Measurements from ENCODE around the gene ITGB3BP.
"Not testable (repeated sequence)": the region's sequence is repeated elsewhere in the genome, so short reads cannot be mapped to it uniquely, and the experiment has no call there.

The ITGB3BP gene

GRCh38 chr1:63509718-63510117 is 13.3 kb downstream of the ITGB3BP start:
- H3K4me1 ChIP-seq (ENCODE audit: control insufficient read depth, insufficient read depth, low read length), result no peaks in the 10 kb centered on the region
- no peak overlapping the region for H3K9ac ChIP-seq (ENCODE audit: low read length)
- H3K27ac ChIP-seq (ENCODE audit: low read depth, low read length), result no peak overlapping the region
- no peaks in the 10 kb centered on the region for H3K9me3 ChIP-seq (ENCODE audit: control insufficient read depth, insufficient read depth, low read depth, low read length)
- H3K27me3 ChIP-seq (ENCODE audit: control insufficient read depth, insufficient read depth, low read length), result no peaks in the 10 kb centered on the region
- no peak overlapping the region for H3K4me3 ChIP-seq (ENCODE audit: low read depth, low read length)
- peaks cover 21% of the 10 kb centered on the region for H3K36me3 ChIP-seq (ENCODE audit: control insufficient read depth, insufficient read depth, low read length)

GRCh38 chr1:63506782-63507181 is 16.2 kb downstream of the ITGB3BP start:
- H3K9me3 ChIP-seq (ENCODE audit: control insufficient read depth, insufficient read depth, low read depth, low read length), result no peaks in the 10 kb centered on the region
- H3K4me1 ChIP-seq (ENCODE audit: control insufficient read depth, insufficient read depth, low read length), result no peaks in the 10 kb centered on the region
- H3K27me3 ChIP-seq (ENCODE audit: control insufficient read depth, insufficient read depth, low read length), result no peaks in the 10 kb centered on the region
- no peak overlapping the region for H3K4me3 ChIP-seq (ENCODE audit: low read depth, low read length)
- H3K27ac ChIP-seq (ENCODE audit: low read depth, low read length), result no peak overlapping the region
- H3K36me3 ChIP-seq (ENCODE audit: control insufficient read depth, insufficient read depth, low read length), result peaks cover 21% of the 10 kb centered on the region
- H3K9ac ChIP-seq (ENCODE audit: low read length), result no peak overlapping the region

- Histone ChIP-seq H3K9me3 (ENCODE audit: control insufficient read depth, insufficient read depth, low read depth, low read length) (no peaks in the 10 kb centered on the region), H3K36me3 (ENCODE audit: control insufficient read depth, insufficient read depth, low read length) (peaks cover under 1% of the 10 kb centered on the region; the same call in 1 of the 2 replicates), H3K4me3 (ENCODE audit: low read depth, low read length) (no peak overlapping the region), H3K4me1 (ENCODE audit: control insufficient read depth, insufficient read depth, low read length) (no peaks in the 10 kb centered on the region), H3K27me3 (ENCODE audit: control insufficient read depth, insufficient read depth, low read length) (no peaks in the 10 kb centered on the region), H3K9ac (ENCODE audit: low read length) (no peak overlapping the region), H3K27ac (ENCODE audit: low read depth, low read length) (no peak overlapping the region)
These were observed 21.8 kb downstream of the ITGB3BP start for GRCh38 chr1:63501256-63501655.

- no peaks in the 10 kb centered on the region; the same call in 1 of the 2 replicates for H3K36me3 ChIP-seq (ENCODE audit: control insufficient read depth, insufficient read depth, low read length)
- no peaks in the 10 kb centered on the region for H3K4me1 ChIP-seq (ENCODE audit: control insufficient read depth, insufficient read depth, low read length)
- no peak overlapping the region for H3K4me3 ChIP-seq (ENCODE audit: low read depth, low read length)
- no peaks in the 10 kb centered on the region for H3K27me3 ChIP-seq (ENCODE audit: control insufficient read depth, insufficient read depth, low read length)
- no peak overlapping the region for H3K27ac ChIP-seq (ENCODE audit: low read depth, low read length)
- no peaks in the 10 kb centered on the region for H3K9me3 ChIP-seq (ENCODE audit: control insufficient read depth, insufficient read depth, low read depth, low read length)
- H3K9ac ChIP-seq (ENCODE audit: low read length), result no peak overlapping the region
These were observed 24.9 kb downstream of the ITGB3BP start for GRCh38 chr1:63498106-63498505.

- no peaks in the 10 kb centered on the region for H3K4me1 ChIP-seq (ENCODE audit: control insufficient read depth, insufficient read depth, low read length)
These were observed 25.4 kb downstream of the ITGB3BP start for GRCh38 chr1:63497577-63497976.

GRCh38 chr1:63487336-63488065 is 35.5 kb downstream of the ITGB3BP start:
- Histone ChIP-seq H3K27me3 (ENCODE audit: control insufficient read depth, insufficient read depth, low read length) (no peaks in the 10 kb centered on the region), H3K4me3 (ENCODE audit: low read depth, low read length) (no peak overlapping the region), H3K9ac (ENCODE audit: low read length) (no peak overlapping the region), H3K27ac (ENCODE audit: low read depth, low read length) (no peak overlapping the region), H3K36me3 (ENCODE audit: control insufficient read depth, insufficient read depth, low read length) (no peaks in the 10 kb centered on the region), H3K9me3 (ENCODE audit: control insufficient read depth, insufficient read depth, low read depth, low read length) (no peaks in the 10 kb centered on the region), H3K4me1 (ENCODE audit: control insufficient read depth, insufficient read depth, low read length) (no peaks in the 10 kb centered on the region)

More at GRCh38 chr1:63497577-63497976, 25.4 kb downstream of the ITGB3BP start:
- Histone ChIP-seq H3K27ac (ENCODE audit: low read depth, low read length) (no peak overlapping the region), H3K36me3 (ENCODE audit: control insufficient read depth, insufficient read depth, low read length) (no peaks in the 10 kb centered on the region; the same call in 1 of the 2 replicates), H3K9me3 (ENCODE audit: control insufficient read depth, insufficient read depth, low read depth, low read length) (no peaks in the 10 kb centered on the region), H3K27me3 (ENCODE audit: control insufficient read depth, insufficient read depth, low read length) (no peaks in the 10 kb centered on the region), H3K4me3 (ENCODE audit: low read depth, low read length) (no peak overlapping the region), H3K9ac (ENCODE audit: low read length) (no peak overlapping the region)

- Histone ChIP-seq H3K4me3 (ENCODE audit: low read depth, low read length) (no peak overlapping the region), H3K27me3 (ENCODE audit: control insufficient read depth, insufficient read depth, low read length) (no peaks in the 10 kb centered on the region), H3K36me3 (ENCODE audit: control insufficient read depth, insufficient read depth, low read length) (no peaks in the 10 kb centered on the region), H3K9ac (ENCODE audit: low read length) (no peak overlapping the region), H3K9me3 (ENCODE audit: control insufficient read depth, insufficient read depth, low read depth, low read length) (no peaks in the 10 kb centered on the region), H3K4me1 (ENCODE audit: control insufficient read depth, insufficient read depth, low read length) (no peaks in the 10 kb centered on the region), H3K27ac (ENCODE audit: low read depth, low read length) (no peak overlapping the region)
These were observed 36.4 kb downstream of the ITGB3BP start for GRCh38 chr1:63486629-63487028.

GRCh38 chr1:63480057-63480456 is 43.0 kb downstream of the ITGB3BP start:
- H3K27me3 ChIP-seq (ENCODE audit: control insufficient read depth, insufficient read depth, low read length), result no peaks in the 10 kb centered on the region
- no peak overlapping the region for H3K27ac ChIP-seq (ENCODE audit: low read depth, low read length)
- no peak overlapping the region for H3K9ac ChIP-seq (ENCODE audit: low read length)
- H3K36me3 ChIP-seq (ENCODE audit: control insufficient read depth, insufficient read depth, low read length), result peaks cover 15% of the 10 kb centered on the region
- H3K9me3 ChIP-seq (ENCODE audit: control insufficient read depth, insufficient read depth, low read depth, low read length), result peaks cover 4% of the 10 kb centered on the region; the same call in 1 of the 2 replicates
- H3K4me3 ChIP-seq (ENCODE audit: low read depth, low read length), result no peak overlapping the region
- no peaks in the 10 kb centered on the region for H3K4me1 ChIP-seq (ENCODE audit: control insufficient read depth, insufficient read depth, low read length)

GRCh38 chr1:63475761-63476160 is 47.3 kb downstream of the ITGB3BP start:
- H3K36me3 ChIP-seq (ENCODE audit: control insufficient read depth, insufficient read depth, low read length), result peaks cover 18% of the 10 kb centered on the region
- H3K4me1 ChIP-seq (ENCODE audit: control insufficient read depth, insufficient read depth, low read length), result no peaks in the 10 kb centered on the region
- no peaks in the 10 kb centered on the region for H3K27me3 ChIP-seq (ENCODE audit: control insufficient read depth, insufficient read depth, low read length)
- no peak overlapping the region for H3K27ac ChIP-seq (ENCODE audit: low read depth, low read length)
- no peak overlapping the region for H3K4me3 ChIP-seq (ENCODE audit: low read depth, low read length)
- peaks cover 13% of the 10 kb centered on the region for H3K9me3 ChIP-seq (ENCODE audit: control insufficient read depth, insufficient read depth, low read depth, low read length)
- H3K9ac ChIP-seq (ENCODE audit: low read length), result no peak overlapping the region

- peaks cover 20% of the 10 kb centered on the region for H3K9me3 ChIP-seq (ENCODE audit: control insufficient read depth, insufficient read depth, low read depth, low read length)
- H3K4me3 ChIP-seq (ENCODE audit: low read depth, low read length); H3K27ac ChIP-seq (ENCODE audit: low read depth, low read length); H3K27me3 ChIP-seq (ENCODE audit: control insufficient read depth, insufficient read depth, low read length); H3K4me1 ChIP-seq (ENCODE audit: control insufficient read depth, insufficient read depth, low read length); H3K9ac ChIP-seq (ENCODE audit: low read length); H3K36me3 ChIP-seq (ENCODE audit: control insufficient read depth, insufficient read depth, low read length): not testable (repeated sequence)
These were observed 54.3 kb downstream of the ITGB3BP start for GRCh38 chr1:63468683-63469082.

GRCh38 chr1:63466759-63467158 is 56.3 kb downstream of the ITGB3BP start:
- no peaks in the 10 kb centered on the region for H3K4me1 ChIP-seq (ENCODE audit: control insufficient read depth, insufficient read depth, low read length)
- H3K27me3 ChIP-seq (ENCODE audit: control insufficient read depth, insufficient read depth, low read length), result no peaks in the 10 kb centered on the region
- H3K36me3 ChIP-seq (ENCODE audit: control insufficient read depth, insufficient read depth, low read length), result peaks cover 10% of the 10 kb centered on the region
- no peak overlapping the region for H3K9ac ChIP-seq (ENCODE audit: low read length)
- H3K27ac ChIP-seq (ENCODE audit: low read depth, low read length), result no peak overlapping the region
- H3K9me3 ChIP-seq (ENCODE audit: control insufficient read depth, insufficient read depth, low read depth, low read length), result peaks cover 27% of the 10 kb centered on the region
- no peak overlapping the region for H3K4me3 ChIP-seq (ENCODE audit: low read depth, low read length)

Data from HUES6 (cell line).